Measurements from ENCODE around the gene OR5AN1.

GRCh38 chr11:59336176-59336575 lies 22.5 kb upstream of the OR5AN1 start:
- no peak for TF ChIP-seq CTCF (IDR thresholded peaks at IDR 0.05)
- TF ChIP-seq POLR2A (IDR thresholded peaks at IDR 0.05), result no peak

Measured in ovary (tissue), 3 donors.